GM12878 (cell line): ENCODE data around the gene TCF12. TPM values are rescaled to one million over a fixed set of nuclear protein-coding genes. Genes with fewer than 3 reads are reported as not detected.

Experiments
- ATAC-seq: fragments of 200-7000 bp; cut with Tn5 transposase; 3 replicates; pipeline ENCODE4 v1.9.1; 2020; ENCODE audit warnings: mild to moderate bottlenecking, moderate library complexity
- BruUV-seq: library from RNA; stranded (reverse); fragments of 400-500 nt; replicated peaks from 2 replicates; lab custom pipeline; 2021; lab: Mats Ljungman, UMichigan
- CTCF ChIA-PET: fragments of 300-600 bp; sonication (Branson Sonifier 250); formaldehyde crosslinking; extraction: SDS; loops from one replicate; lab custom pipeline; 2021; ENCODE audit warnings: inconsistent platforms; lab: Yijun Ruan, JAX
- POLR2A ChIA-PET: fragments of 350-600 bp; formaldehyde crosslinking; extraction: SDS; loops from one replicate; lab custom pipeline; 2021; ENCODE audit warnings: inconsistent platforms; lab: Charles Lee
- RAD21 ChIA-PET: fragments of 300-600 bp; sonication (Branson Sonifier 250); formaldehyde crosslinking; loops from one replicate; lab custom pipeline; 2023; ENCODE audit warnings: antibody characterized with exemption; ENCODE audit not compliant: unreplicated experiment; lab: Charles Lee
- SMC1A ChIA-PET: fragments of 300-600 bp; sonication (Branson Sonifier 250); formaldehyde crosslinking; loops from one replicate; lab custom pipeline; 2023; ENCODE audit not compliant: unreplicated experiment, uncharacterized antibody; lab: Charles Lee
- DNase-seq: peaks from one replicate; pipeline ENCODE4 v3.0.0-alpha.2; 2011; ENCODE audit warnings: low read depth, low spot score
- FAIRE-seq: peaks from 3 replicates; lab custom pipeline; 2011; peaks lifted over from hg19 to GRCh38; lab: Jason Lieb, UNC
- H2AFZ ChIP-seq: 2 replicates; pipeline ENCODE4 v1.6.0; 2011; ENCODE audit warnings: low read depth, low read length, control low read depth; ENCODE audit not compliant: control insufficient read depth
- H3K27ac ChIP-seq: 2 replicates; pipeline ENCODE4 v1.5.1; 2011; ENCODE audit warnings: control low read depth; ENCODE audit not compliant: control insufficient read depth, insufficient read depth
- H3K27me3 ChIP-seq, 2 experiments: replicated peaks in 1 of 2; 2 replicates each; pipeline versions ENCODE4 v1.6.0 to v1.6.1; 2011; ENCODE audit warnings: low read length in 1 of 2; ENCODE audit not compliant: control insufficient read depth in 2 of 2, insufficient read depth in 2 of 2
- H3K36me3 ChIP-seq, 2 experiments: 2 replicates each; pipeline ENCODE4 v1.5.1; 2011; ENCODE audit warnings: low read length in 1 of 2; ENCODE audit not compliant: control insufficient read depth in 2 of 2, insufficient read depth in 2 of 2
- H3K4me1 ChIP-seq: 2 replicates; pipeline ENCODE4 v1.6.1; 2011; ENCODE audit warnings: mild to moderate bottlenecking, low read length, moderate library complexity, mixed read lengths; ENCODE audit not compliant: control insufficient read depth, insufficient read depth
- H3K4me2 ChIP-seq: 2 replicates; pipeline ENCODE4 v1.6.0; 2011; ENCODE audit warnings: control low read depth; ENCODE audit not compliant: control insufficient read depth, insufficient read depth
- H3K4me3 ChIP-seq: fragments of 200-600 bp; sonication (generic); 2 replicates; pipeline ENCODE4 v1.5.1; 2016
- H3K79me2 ChIP-seq: 2 replicates; pipeline ENCODE4 v1.6.0; 2011; ENCODE audit warnings: low read length; ENCODE audit not compliant: control insufficient read depth, insufficient read depth
- H3K9ac ChIP-seq: 2 replicates; pipeline ENCODE4 v1.8.0; 2011; ENCODE audit warnings: low read length, control low read depth, mixed read lengths; ENCODE audit not compliant: control insufficient read depth, insufficient read depth
- H3K9me3 ChIP-seq: replicated peaks from 3 replicates; pipeline ENCODE4 v1.5.1; 2011; ENCODE audit warnings: mild to moderate bottlenecking, low read length; ENCODE audit not compliant: control insufficient read depth, insufficient read depth
- H4K20me1 ChIP-seq: 2 replicates; pipeline ENCODE4 v1.6.0; 2011; ENCODE audit not compliant: control insufficient read depth, insufficient read depth
- CHD4 ChIP-seq: fragments of 200-600 bp; sonication (generic); IDR thresholded peaks from 2 replicates; pipeline ENCODE4 v1.6.1; 2016; ENCODE audit warnings: mild to moderate bottlenecking
- EED ChIP-seq: sonication (generic); IDR thresholded peaks from 2 replicates; pipeline ENCODE4 v1.6.1; 2016; ENCODE audit warnings: antibody characterized with exemption, low read depth
- NBN ChIP-seq: fragments of 450-650 bp; IDR thresholded peaks from 2 replicates; pipeline ENCODE4 v1.6.1; 2016
- ZNF24 ChIP-seq: fragments of 450-650 bp; IDR thresholded peaks from 2 replicates; pipeline ENCODE4 v1.6.1; 2017; ENCODE audit warnings: antibody characterized with exemption, mild to moderate bottlenecking
- WGBS: methylation state at CpG from one replicate; pipeline ENCODE4 v1.1.6; 2016; ENCODE audit warnings: low lambda C conversion rate; ENCODE audit not compliant: insufficient replicate concordance, insufficient coverage; ENCODE audit errors: missing lambda C conversion rate; 5-methylcytosine and 5-hydroxymethylcytosine counted together
- in situ Hi-C: fragments of 300-500 bp; cut with MboI; formaldehyde crosslinking; loops from 9 replicates; pipeline ENCODE4 v1.14.3; 2018; ENCODE audit warnings: mixed read lengths
- intact Hi-C: fragments of 100-400 bp; cut with micrococcal nuclease; formaldehyde crosslinking; loops from one replicate; pipeline ENCODE4 v1.14.2; 2022; ENCODE audit not compliant: unreplicated experiment
- polyA plus RNA-seq, 11 experiments: library from polyadenylated mRNA; depleted of rRNA in 4 of 11; unstranded in 6 of 11; stranded (reverse) in 5 of 11; fragments of >200 nt; fragmentation: Nextera tagmentation in 4 of 11; fragmentation: Illumina TruSeq in 1 of 11; extraction: Ambion mirVana in 4 of 11; extraction: Trizol in 1 of 11; gene quantifications; 1 replicate in 1 of 11; 2 replicates in 10 of 11; pipeline versions ENCODE4 v1.2.1 to v1.2.3, GENCODE V29; 2011 to 2016; ENCODE audit warnings: inconsistent platforms in 2 of 11, missing spikeins in 2 of 11, low read depth in 1 of 11
- total RNA-seq, 4 experiments: library from RNA; depleted of rRNA in 3 of 4; stranded (reverse); fragments of >200 nt in 3 of 4; fragmentation: Illumina TruSeq in 1 of 4; extraction: Trizol in 1 of 4; gene quantifications; 2 replicates each; pipeline versions ENCODE4 v1.2.1 to v1.2.3, GENCODE V29; 2013 to 2021
- TF ChIP-seq, protein P1 (sequence below), 3 experiments: IDR thresholded peaks in 2 of 3; conservative IDR thresholded peaks in 1 of 3; 2 replicates each; pipeline ENCODE4 v1.5.1; 2011; ENCODE audit warnings: low read depth in 3 of 3, low read length in 3 of 3, mild to moderate bottlenecking in 3 of 3, control low read depth in 2 of 3, moderate library complexity in 2 of 3, inconsistent platforms in 1 of 3, mixed read lengths in 1 of 3; ENCODE audit not compliant: control insufficient read depth in 2 of 3, insufficient read depth in 1 of 3; ENCODE audit errors: extremely low read depth in 1 of 3
- TF ChIP-seq, protein P2 (sequence below): IDR thresholded peaks from 2 replicates; pipeline ENCODE4 v1.6.1; 2011; ENCODE audit warnings: borderline replicate concordance, low read depth, mild to moderate bottlenecking, moderate library complexity, mixed read lengths, low read length; ENCODE audit not compliant: insufficient read depth; ENCODE audit errors: extremely low read length
- TF ChIP-seq, protein P3 (sequence below): fragments of 450-650 bp; IDR thresholded peaks from 2 replicates; pipeline ENCODE4 v1.6.1; 2018; ENCODE audit warnings: mild to moderate bottlenecking, low read depth, moderate library complexity; ENCODE audit not compliant: partially characterized antibody
- TF ChIP-seq, protein P4 (sequence below): IDR thresholded peaks from 2 replicates; pipeline ENCODE4 v1.6.1; 2012; ENCODE audit warnings: low read depth, low read length, improper control_type of control experiment
- TF ChIP-seq, protein P5 (sequence below): fragments of 450-650 bp; formaldehyde crosslinking; IDR thresholded peaks from 2 replicates; pipeline ENCODE4 v1.5.0; 2022; ENCODE audit warnings: mild to moderate bottlenecking, missing genetic modification characterization

TCF12 gene
- total and polyA plus RNA-seq, 10 of the 15 experiments (the other 5 are each of a cell fraction or from before 2014, with no cell fraction given) = 8.2 to 70.9 (median 49.5) TPM

DNA sequence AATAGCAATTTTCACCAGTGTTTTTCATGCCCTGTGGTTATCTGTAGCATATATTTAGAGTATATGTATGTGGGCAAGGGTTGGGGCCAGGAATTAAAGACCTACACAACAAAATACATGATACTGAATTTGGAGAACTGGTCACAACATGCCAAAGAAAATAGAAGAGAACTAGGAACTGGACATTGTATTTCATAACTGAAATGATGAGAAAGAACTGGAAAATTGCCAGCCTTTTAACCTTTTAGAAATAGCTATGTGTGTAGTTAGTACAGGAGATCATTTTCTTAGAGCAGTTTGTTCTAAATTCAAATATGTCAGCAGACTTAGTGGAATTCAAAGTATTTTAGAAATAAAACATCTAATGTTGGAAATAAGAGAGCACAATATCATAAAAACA is 230.8 kb downstream of the TCF12 start (continued):
- TF ChIP-seq, protein P1, sequence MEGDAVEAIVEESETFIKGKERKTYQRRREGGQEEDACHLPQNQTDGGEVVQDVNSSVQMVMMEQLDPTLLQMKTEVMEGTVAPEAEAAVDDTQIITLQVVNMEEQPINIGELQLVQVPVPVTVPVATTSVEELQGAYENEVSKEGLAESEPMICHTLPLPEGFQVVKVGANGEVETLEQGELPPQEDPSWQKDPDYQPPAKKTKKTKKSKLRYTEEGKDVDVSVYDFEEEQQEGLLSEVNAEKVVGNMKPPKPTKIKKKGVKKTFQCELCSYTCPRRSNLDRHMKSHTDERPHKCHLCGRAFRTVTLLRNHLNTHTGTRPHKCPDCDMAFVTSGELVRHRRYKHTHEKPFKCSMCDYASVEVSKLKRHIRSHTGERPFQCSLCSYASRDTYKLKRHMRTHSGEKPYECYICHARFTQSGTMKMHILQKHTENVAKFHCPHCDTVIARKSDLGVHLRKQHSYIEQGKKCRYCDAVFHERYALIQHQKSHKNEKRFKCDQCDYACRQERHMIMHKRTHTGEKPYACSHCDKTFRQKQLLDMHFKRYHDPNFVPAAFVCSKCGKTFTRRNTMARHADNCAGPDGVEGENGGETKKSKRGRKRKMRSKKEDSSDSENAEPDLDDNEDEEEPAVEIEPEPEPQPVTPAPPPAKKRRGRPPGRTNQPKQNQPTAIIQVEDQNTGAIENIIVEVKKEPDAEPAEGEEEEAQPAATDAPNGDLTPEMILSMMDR (IDR thresholded peaks at IDR 0.05 in 2 of 3, conservative IDR thresholded peaks at IDR 0.05 in 1 of 3; ENCODE audit: control insufficient read depth in 2 of 3, extremely low read depth in 1 of 3, insufficient read depth in 1 of 3, low read depth in 3 of 3, low read length in 3 of 3) = no peak
- TF ChIP-seq, protein P2, sequence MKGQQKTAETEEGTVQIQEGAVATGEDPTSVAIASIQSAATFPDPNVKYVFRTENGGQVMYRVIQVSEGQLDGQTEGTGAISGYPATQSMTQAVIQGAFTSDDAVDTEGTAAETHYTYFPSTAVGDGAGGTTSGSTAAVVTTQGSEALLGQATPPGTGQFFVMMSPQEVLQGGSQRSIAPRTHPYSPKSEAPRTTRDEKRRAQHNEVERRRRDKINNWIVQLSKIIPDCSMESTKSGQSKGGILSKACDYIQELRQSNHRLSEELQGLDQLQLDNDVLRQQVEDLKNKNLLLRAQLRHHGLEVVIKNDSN = no peak

DNA sequence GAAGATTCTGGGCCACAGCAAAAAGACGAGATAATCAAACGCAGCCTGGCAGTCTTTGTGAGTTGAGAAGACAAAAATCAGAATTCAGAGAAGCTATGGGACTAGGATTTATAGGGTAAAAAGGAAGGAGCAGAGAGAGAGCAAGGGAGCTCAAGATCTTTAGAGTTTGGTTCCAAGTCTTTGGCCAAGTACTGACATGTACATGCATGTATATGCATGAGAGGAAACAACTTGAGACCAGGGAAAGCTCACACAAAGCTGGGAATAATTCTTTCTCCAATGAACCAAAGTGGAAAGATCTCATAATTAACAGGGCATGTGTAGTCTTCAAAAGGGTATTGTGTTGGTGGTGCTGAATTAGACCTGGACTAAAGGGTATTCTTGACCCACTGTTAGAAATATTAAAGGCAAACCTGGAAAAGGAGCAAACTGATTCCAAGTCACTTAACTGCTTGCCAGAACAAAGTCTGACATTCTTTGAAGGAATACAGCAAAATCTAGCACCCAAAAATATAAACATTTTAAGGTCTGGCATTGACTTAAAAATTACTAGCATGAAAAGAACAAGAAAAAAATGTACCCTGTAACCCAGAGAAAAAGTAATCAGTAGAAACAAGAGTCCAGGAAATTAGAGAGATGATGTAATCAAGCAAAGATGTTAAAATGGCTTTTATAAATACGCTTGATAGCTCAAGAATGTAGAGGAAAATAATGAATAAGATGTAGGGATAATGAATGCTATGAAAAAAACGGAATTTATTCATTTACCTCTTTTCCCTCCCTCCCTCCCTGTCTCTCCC is 231.8 kb downstream of the TCF12 start:
- POLR2A ChIA-PET = interaction anchor here (0.7 kb wide), 1 partner anchor 11 kb away, joined by 3 read pairs; no protein-coding TSS in a partner anchor
- no peak overlapping the region for H3K4me3 ChIP-seq
- in situ Hi-C loops (loop anchor here (5.0 kb wide), 1 partner anchor 152 kb away; no protein-coding TSS in a partner anchor), intact Hi-C loops (no loop called here)
- H3K36me3 ChIP-seq = peaks cover 0 to 2% of the 10 kb centered on the region in 2 experiments; a peak in 1 of 4 replicates
- SMC1A ChIA-PET = interaction anchor here (2.1 to 10.6 kb wide), 3 partner anchors 10 to 153 kb away, joined by 5 to 176 read pairs (median 46); no protein-coding TSS in a partner anchor
- CTCF ChIA-PET = interaction anchor here (0.7 to 7.3 kb wide), 4 partner anchors 63 to 377 kb away, joined by 3 to 267 read pairs (median 52); no protein-coding TSS in a partner anchor
- H3K79me2 ChIP-seq = no peaks in the 10 kb centered on the region; the same call in none of the 2 replicates
- FAIRE-seq = no peak
- H3K9ac ChIP-seq = no peak overlapping the region
- WGBS = 98% methylated on average over 4 of the region's 4 CpGs
- no peak overlapping the region for H3K27ac ChIP-seq
- no peaks in the 10 kb centered on the region for H4K20me1 ChIP-seq
- H3K4me2 ChIP-seq = no peak overlapping the region
- H3K27me3 ChIP-seq = no peaks in the 10 kb centered on the region
- peaks cover 19% of the 10 kb centered on the region for H3K4me1 ChIP-seq
- peaks cover 19% of the 10 kb centered on the region for H3K9me3 ChIP-seq
- ATAC-seq = no peak
- no peak overlapping the region for H2AFZ ChIP-seq
- no TSS peak for BruUV-seq
- no peak for DNase-seq
- RAD21 ChIA-PET = interaction anchor here (6.8 kb wide), 1 partner anchor 154 kb away, joined by 145 read pairs; no protein-coding TSS in a partner anchor
- TF ChIP-seq EED (no peak), ZNF24 (no peak), CHD4 (no peak), NBN (no peak)
- TF ChIP-seq, protein P3, sequence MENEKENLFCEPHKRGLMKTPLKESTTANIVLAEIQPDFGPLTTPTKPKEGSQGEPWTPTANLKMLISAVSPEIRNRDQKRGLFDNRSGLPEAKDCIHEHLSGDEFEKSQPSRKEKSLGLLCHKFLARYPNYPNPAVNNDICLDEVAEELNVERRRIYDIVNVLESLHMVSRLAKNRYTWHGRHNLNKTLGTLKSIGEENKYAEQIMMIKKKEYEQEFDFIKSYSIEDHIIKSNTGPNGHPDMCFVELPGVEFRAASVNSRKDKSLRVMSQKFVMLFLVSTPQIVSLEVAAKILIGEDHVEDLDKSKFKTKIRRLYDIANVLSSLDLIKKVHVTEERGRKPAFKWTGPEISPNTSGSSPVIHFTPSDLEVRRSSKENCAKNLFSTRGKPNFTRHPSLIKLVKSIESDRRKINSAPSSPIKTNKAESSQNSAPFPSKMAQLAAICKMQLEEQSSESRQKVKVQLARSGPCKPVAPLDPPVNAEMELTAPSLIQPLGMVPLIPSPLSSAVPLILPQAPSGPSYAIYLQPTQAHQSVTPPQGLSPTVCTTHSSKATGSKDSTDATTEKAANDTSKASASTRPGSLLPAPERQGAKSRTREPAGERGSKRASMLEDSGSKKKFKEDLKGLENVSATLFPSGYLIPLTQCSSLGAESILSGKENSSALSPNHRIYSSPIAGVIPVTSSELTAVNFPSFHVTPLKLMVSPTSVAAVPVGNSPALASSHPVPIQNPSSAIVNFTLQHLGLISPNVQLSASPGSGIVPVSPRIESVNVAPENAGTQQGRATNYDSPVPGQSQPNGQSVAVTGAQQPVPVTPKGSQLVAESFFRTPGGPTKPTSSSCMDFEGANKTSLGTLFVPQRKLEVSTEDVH = no peak
- TF ChIP-seq, protein P4, sequence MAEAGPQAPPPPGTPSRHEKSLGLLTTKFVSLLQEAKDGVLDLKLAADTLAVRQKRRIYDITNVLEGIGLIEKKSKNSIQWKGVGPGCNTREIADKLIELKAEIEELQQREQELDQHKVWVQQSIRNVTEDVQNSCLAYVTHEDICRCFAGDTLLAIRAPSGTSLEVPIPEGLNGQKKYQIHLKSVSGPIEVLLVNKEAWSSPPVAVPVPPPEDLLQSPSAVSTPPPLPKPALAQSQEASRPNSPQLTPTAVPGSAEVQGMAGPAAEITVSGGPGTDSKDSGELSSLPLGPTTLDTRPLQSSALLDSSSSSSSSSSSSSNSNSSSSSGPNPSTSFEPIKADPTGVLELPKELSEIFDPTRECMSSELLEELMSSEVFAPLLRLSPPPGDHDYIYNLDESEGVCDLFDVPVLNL = no peak
- TF ChIP-seq, protein P5, sequence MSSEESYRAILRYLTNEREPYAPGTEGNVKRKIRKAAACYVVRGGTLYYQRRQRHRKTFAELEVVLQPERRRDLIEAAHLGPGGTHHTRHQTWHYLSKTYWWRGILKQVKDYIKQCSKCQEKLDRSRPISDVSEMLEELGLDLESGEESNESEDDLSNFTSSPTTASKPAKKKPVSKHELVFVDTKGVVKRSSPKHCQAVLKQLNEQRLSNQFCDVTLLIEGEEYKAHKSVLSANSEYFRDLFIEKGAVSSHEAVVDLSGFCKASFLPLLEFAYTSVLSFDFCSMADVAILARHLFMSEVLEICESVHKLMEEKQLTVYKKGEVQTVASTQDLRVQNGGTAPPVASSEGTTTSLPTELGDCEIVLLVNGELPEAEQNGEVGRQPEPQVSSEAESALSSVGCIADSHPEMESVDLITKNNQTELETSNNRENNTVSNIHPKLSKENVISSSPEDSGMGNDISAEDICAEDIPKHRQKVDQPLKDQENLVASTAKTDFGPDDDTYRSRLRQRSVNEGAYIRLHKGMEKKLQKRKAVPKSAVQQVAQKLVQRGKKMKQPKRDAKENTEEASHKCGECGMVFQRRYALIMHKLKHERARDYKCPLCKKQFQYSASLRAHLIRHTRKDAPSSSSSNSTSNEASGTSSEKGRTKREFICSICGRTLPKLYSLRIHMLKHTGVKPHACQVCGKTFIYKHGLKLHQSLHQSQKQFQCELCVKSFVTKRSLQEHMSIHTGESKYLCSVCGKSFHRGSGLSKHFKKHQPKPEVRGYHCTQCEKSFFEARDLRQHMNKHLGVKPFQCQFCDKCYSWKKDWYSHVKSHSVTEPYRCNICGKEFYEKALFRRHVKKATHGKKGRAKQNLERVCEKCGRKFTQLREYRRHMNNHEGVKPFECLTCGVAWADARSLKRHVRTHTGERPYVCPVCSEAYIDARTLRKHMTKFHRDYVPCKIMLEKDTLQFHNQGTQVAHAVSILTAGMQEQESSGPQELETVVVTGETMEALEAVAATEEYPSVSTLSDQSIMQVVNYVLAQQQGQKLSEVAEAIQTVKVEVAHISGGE = no peak
